Gastrocnemius medialis (tissue), 4 donors: Measurements from ENCODE around the gene TDRD7. TPM values are rescaled to one million over a fixed set of nuclear protein-coding genes. Genes with fewer than 3 reads are reported as not detected.

Experiments
- ATAC-seq, 2 donors: fragments of 150-250 bp; one replicate each; pipeline ENCODE4 v1.9.1; 2016
- DNase-seq, 2 donors: peaks; one replicate each; pipeline ENCODE4 v3.0.0-alpha.2; 2019
- H3K27ac ChIP-seq, 4 donors: fragments of 200-600 bp; sonication (generic); 1 replicate in 1 of 4; 2 replicates in 3 of 4; pipeline ENCODE4 v1.5.1; 2016 to 2018; ENCODE audit warnings: mild to moderate bottlenecking in 2 of 4, moderate library complexity in 1 of 4
- H3K27me3 ChIP-seq, 3 donors: fragments of 200-600 bp; sonication (generic) in 2 of 3; 1 replicate in 1 of 3; 2 replicates in 2 of 3; pipeline versions ENCODE4 v1.5.1 to v1.6.0; 2016 to 2019; ENCODE audit warnings: mild to moderate bottlenecking in 1 of 3, moderate library complexity in 1 of 3
- H3K36me3 ChIP-seq, 2 donors: fragments of 200-600 bp; sonication (generic) in 1 of 2; one replicate each; pipeline ENCODE4 v1.5.1; 2017 to 2018
- H3K4me1 ChIP-seq, 2 donors: fragments of 200-600 bp; sonication (generic) in 1 of 2; one replicate each; pipeline ENCODE4 v1.5.1; 2016 to 2017; ENCODE audit warnings: mild to moderate bottlenecking in 2 of 2
- H3K4me3 ChIP-seq, 4 donors: fragments of 200-600 bp; sonication (generic) in 3 of 4; 1 replicate in 1 of 4; 2 replicates in 3 of 4; pipeline ENCODE4 v1.5.1; 2016 to 2019; ENCODE audit warnings: mild to moderate bottlenecking in 2 of 4
- H3K9me3 ChIP-seq, 3 donors: fragments of 200-600 bp; sonication (generic) in 2 of 3; 1 replicate in 1 of 3; 2 replicates in 2 of 3; pipeline ENCODE4 v1.5.1; 2016 to 2019
- CTCF ChIP-seq, 5 experiments: fragments of 450-650 bp in 3 of 5; fragments of 200-600 bp in 2 of 5; sonication (generic) in 2 of 5; IDR thresholded peaks in 4 of 5; conservative IDR thresholded peaks in 1 of 5; 1 replicate in 4 of 5; 2 replicates in 1 of 5; pipeline ENCODE4 v1.5.1; 2016 to 2019; ENCODE audit warnings: antibody characterized with exemption in 5 of 5, mild to moderate bottlenecking in 3 of 5, moderate library complexity in 3 of 5
- POLR2A ChIP-seq, 2 donors: fragments of 450-650 bp; IDR thresholded peaks; one replicate each; pipeline ENCODE4 v1.6.1; 2017; ENCODE audit warnings: antibody characterized with exemption in 2 of 2, mild to moderate bottlenecking in 2 of 2, moderate library complexity in 2 of 2
- in situ Hi-C, 4 donors: fragments of 200-750 bp; cut with MboI; loops; one replicate each; pipeline versions ENCODE4 v1.15.0 to v1.8.0; 2017; ENCODE audit warnings: low sequenced_read_pairs in 4 of 4
- intact Hi-C: fragments of 100-400 bp; cut with DNase I; formaldehyde crosslinking; loops from one replicate; pipeline ENCODE4 v1.15.1; 2023; ENCODE audit warnings: low total_unique reads
- total RNA-seq, 4 donors: library from RNA; depleted of rRNA; stranded (reverse); fragments of >200 nt; gene quantifications; one replicate each; pipeline versions ENCODE4 v1.1.0 to v1.2.3, GENCODE V29; 2016

The TDRD7 gene
- total RNA-seq, 4 donors from 2014 or later, result 2.9 to 5.7 (median 3.5) TPM

GRCh38 chr9:97480749-97481148, 68.9 kb downstream of the TDRD7 start:
- no peaks in the 10 kb centered on the region for H3K9me3 ChIP-seq
- TF ChIP-seq CTCF (IDR thresholded peaks at IDR 0.05 in 4 of 5, conservative IDR thresholded peaks at IDR 0.05 in 1 of 5) (no peak), POLR2A (IDR thresholded peaks at IDR 0.05) (no peak)
- DNase-seq, result no peak
- in situ Hi-C loops, result no loop called here
- intact Hi-C loops, result no loop called here
- no peaks in the 10 kb centered on the region for H3K27me3 ChIP-seq
- no peak for ATAC-seq
- no peak overlapping the region for H3K4me3 ChIP-seq
- H3K27ac ChIP-seq, result no peak overlapping the region
- H3K4me1 ChIP-seq, result peaks cover 0 to 5% of the 10 kb centered on the region in 2 donors
- H3K36me3 ChIP-seq, result peaks cover 0 to 7% of the 10 kb centered on the region in 2 donors

- Histone ChIP-seq H3K36me3 (peaks cover 0 to 11% of the 10 kb centered on the region in 2 donors), H3K4me1 (no peaks in the 10 kb centered on the region), H3K27ac (no peak overlapping the region), H3K4me3 (no peak overlapping the region), H3K27me3 (no peaks in the 10 kb centered on the region), H3K9me3 (no peaks in the 10 kb centered on the region)
- no peak for ATAC-seq
- no peak for DNase-seq
- no peak for TF ChIP-seq CTCF (IDR thresholded peaks at IDR 0.05 in 4 of 5, conservative IDR thresholded peaks at IDR 0.05 in 1 of 5)
- TF ChIP-seq POLR2A (IDR thresholded peaks at IDR 0.05), result no peak
- in situ Hi-C loops, result no loop called here
- intact Hi-C loops, result no loop called here
Measured at GRCh38 chr9:97484134-97484533, 72.2 kb downstream of the TDRD7 start.

GRCh38 chr9:97487107-97487506, 75.2 kb downstream of the TDRD7 start:
- ATAC-seq (no peak), DNase-seq (no peak)
- H3K4me3 ChIP-seq, result no peak overlapping the region
- H3K9me3 ChIP-seq, result no peaks in the 10 kb centered on the region
- TF ChIP-seq POLR2A (IDR thresholded peaks at IDR 0.05) (no peak), CTCF (IDR thresholded peaks at IDR 0.05 in 4 of 5, conservative IDR thresholded peaks at IDR 0.05 in 1 of 5) (peak in 1 of 5 experiments; percentile 38)
- intact Hi-C loops, result no loop called here
- no peak overlapping the region for H3K27ac ChIP-seq
- no peaks in the 10 kb centered on the region for H3K4me1 ChIP-seq
- in situ Hi-C loops, result no loop called here
- peaks cover 0 to 11% of the 10 kb centered on the region in 2 donors for H3K36me3 ChIP-seq
- no peaks in the 10 kb centered on the region for H3K27me3 ChIP-seq

GRCh38 chr9:97487861-97488260, 76.0 kb downstream of the TDRD7 start:
- DNase-seq (no peak), ATAC-seq (no peak)
- in situ Hi-C loops (no loop called here), intact Hi-C loops (no loop called here)
- Histone ChIP-seq H3K4me3 (no peak overlapping the region), H3K4me1 (no peaks in the 10 kb centered on the region), H3K27me3 (no peaks in the 10 kb centered on the region), H3K36me3 (peaks cover 0 to 7% of the 10 kb centered on the region in 2 donors), H3K27ac (no peak overlapping the region), H3K9me3 (no peaks in the 10 kb centered on the region)
- TF ChIP-seq CTCF (IDR thresholded peaks at IDR 0.05 in 4 of 5, conservative IDR thresholded peaks at IDR 0.05 in 1 of 5), result no peak
- no peak for TF ChIP-seq POLR2A (IDR thresholded peaks at IDR 0.05)
